ENCODE results near the gene TRAF3IP3.

- TF ChIP-seq CTCF (IDR thresholded peaks at IDR 0.05): no peak
- no peak for TF ChIP-seq POLR2A (IDR thresholded peaks at IDR 0.05)
- peak; percentile 12 for TF ChIP-seq POLR2AphosphoS5 (IDR thresholded peaks at IDR 0.05)
Measured at GRCh38 chr1:209743145-209743482, 12.7 kb upstream of the TRAF3IP3 start.
